GM18499 (cell line): Measurements from ENCODE around the gene SOD1.

Experiments
- ATAC-seq: cut with Tn5 transposase; IDR thresholded peaks from one replicate; pipeline ENCODE4 v1.9.1; 2021; ENCODE audit warnings: moderate number of reproducible peaks; ENCODE audit not compliant: insufficient read depth, unreplicated experiment

SOD1 gene

DNA sequence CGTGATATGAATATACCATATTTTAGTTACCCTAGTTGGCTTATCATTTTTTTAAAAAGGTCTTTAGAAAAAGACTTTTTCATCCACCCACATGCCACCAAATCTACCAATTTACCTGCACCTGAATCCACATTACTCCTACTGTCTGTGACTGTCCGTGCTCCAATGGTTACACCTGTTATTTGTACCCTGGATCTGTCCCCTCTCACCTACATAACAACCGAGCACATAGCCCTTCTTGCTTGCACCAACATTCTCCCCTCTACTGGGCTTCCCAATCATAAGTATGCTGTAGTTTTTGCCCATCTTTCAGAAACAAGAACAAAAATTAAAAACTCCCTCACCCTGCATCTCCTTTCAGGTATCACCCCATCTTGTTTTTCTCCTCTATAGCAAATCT, 17.6 kb downstream of the SOD1 start:
- ATAC-seq, result no peak

DNA sequence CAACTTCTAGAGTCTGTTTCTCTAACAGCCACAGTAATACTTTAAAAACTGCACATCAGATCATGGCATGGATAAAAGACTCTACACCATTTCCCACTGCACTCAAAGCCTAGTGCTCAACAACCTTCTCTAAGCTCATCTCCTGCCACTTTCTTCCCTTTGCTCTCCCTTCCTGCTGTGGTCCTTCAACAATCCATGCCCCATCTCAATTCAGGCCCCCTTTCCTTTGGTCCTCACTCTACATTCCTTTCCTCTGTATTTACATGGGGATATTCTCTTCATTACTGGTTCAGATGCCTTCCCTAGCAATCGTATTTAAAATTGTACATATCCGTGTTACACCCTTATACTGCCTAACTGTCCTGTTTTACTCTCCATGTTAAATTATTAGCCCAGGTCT, 19.0 kb downstream of the SOD1 start:
- no peak for ATAC-seq

DNA sequence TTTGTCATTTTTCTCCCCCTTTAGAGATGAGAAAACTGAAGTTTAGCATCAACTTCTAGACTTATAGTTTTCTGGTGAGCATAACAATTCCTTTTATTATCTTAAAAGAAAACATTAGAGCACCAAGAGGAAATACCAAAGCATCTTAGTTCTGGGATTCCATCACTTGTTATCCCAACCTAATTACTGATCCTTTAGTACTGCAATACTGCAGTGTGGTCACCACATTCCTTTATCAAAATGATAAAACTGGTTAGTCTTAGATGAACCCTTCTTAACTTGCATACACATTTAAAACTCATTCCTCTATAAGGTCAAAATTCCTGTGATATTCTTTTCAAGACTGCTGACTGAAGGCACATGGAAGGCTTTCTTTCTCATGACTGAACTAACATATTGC, 23.1 kb downstream of the SOD1 start:
- ATAC-seq, result no peak

DNA sequence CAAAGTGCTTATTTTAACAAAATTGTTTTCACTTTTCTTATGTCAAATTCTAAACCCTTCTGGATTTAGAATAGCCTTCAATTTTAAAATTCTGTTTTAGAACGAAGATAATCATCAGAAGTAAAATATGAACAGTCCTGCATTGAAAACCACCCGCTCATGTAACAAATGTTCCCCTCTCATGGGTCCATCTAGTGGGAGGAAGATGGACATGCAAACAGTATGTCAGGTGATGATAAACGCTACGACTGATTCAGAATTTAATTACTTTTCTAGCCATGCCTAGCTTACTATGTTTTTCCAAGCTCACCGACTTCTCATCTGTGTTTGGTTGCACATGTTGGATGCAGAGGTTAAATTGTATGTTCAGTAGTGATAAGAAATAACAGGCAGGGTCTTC, 23.5 kb downstream of the SOD1 start:
- no peak for ATAC-seq

DNA sequence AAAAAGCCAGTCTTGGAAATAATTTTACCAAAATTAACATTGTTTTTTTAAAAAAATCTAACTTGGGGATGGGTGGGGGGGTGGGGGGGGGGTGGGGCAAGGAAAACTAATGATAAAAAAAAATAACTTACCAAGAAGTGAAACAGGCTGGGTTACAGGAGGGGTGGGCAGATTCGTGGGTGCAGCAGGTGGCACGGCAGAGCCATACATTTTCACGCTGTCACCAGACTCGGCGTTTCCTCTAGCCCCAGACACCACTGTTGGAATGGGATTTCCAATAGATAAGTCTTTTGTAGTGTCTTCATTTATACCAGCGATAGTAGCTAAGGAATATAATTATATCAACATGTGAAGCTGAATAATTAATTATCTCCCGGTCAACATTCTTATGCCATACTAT, 25.4 kb downstream of the SOD1 start:
- ATAC-seq, result no peak

DNA sequence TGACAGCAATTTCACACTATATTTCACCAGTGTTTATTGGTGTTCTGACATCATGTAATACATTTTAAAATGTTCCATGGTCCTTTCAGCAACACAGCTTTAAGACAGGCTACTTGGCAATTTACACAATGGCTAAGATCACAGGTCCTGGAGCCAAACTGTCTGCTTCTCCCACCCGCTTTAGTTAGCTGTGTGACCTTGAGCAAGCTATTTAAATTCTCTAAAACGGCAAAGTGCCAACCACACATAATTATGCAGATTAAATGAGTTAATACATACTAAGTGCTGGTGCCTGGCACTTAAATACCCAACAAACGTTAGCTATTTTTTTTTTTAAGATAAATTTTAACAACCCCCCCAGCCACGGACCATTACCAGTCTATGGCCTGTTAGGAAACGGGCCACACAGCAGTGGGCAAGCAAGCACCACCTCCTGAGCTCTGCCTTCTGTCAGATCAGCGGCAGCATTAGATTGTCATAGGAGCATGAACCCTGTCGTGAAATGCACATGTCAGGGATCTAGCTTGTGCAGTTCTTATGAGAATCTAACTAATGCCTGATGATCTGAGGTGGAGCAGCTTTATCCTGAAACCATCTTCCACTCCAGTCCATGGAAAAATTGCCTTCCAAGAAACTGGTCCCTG, 26.9 kb downstream of the SOD1 start:
- ATAC-seq, result no peak

DNA sequence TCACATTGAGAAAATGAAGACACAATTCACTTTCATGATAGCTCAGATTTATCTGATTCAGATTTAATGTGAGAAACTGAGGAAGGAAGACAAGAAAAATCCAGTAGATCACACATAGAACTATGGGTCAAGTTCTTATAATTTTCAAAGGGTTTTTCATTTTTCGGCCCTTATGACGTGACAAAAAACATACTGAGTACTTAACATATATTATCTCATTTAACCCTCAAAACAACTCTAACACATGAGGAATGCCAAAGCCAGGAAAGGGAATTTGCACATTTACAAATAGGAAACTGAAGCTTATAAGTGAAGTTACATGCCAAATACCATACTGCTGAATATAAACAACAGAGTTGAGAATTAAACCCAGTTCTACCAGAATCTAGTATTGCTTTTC, 27.6 kb downstream of the SOD1 start:
- no peak for ATAC-seq

DNA sequence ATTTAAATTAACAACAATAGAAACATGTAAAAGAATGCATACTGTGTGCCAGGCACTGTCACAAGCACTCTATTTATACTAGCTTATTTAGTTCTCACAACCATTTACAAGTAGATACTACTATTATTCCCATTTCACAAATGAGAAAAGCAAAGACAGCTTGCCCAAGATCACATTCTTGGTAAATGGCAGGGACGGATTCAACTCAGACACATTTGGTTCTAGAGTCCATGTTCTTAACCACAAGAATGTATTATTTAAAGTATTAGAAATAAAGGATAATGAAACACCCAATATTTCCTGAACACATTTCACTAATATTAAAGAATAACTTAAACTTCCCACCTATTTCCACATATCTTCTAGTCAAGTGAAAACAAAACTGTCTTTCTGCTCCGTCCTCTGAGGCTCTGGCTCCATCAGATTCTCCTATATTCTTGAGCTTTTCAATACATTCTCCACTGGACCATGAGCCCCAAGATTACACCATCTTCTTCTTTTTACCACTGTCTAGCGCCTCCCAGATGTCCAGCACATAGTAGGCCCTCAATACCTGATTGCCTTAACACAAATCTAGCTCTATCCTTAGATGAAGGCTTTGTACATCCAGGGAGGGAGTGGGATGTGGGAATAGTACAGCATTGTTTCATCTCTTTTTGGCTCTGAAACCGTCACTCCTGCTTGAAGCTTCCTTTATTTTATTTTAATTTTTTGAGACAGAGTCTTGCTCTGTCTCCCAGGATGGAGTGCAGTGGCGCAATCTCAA, 29.3 kb downstream of the SOD1 start:
- ATAC-seq, result no peak

DNA sequence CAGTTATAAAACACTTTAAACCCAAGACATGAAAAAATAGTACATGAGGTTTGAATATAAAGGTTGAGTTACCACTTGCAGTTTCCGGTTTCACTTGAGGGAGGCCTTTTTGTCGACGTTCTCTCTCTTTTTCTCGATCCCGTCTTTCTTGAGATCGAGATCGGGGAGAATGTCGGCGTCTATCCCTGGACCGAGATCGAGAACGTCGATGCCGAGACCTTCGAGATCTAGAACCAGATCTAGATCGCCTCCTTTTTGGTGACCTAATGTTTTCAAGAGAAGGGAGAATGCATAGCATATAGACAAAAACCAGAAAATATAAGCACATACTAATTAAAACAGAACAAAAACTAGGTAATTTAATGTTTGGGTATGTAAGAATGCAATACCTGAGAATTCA, 33.7 kb downstream of the SOD1 start:
- ATAC-seq, result no peak

DNA sequence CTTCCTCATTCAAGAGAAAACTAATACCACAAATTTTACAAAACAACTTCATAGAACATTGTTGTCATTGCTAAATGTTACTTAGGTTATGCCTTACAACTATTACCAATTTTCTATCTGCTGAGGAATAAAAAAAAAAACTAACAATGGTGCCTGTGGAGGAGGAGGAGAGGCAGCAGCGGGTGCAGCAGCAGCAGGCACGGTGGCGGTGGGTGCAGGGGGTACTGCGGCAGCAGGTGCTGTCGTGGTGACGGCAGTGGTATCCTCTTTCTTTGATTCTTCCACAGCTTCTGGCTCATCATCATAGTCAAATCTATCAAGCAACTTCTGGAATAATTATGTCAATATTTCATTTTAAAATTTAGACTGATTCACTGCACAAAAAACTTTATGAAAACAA, 36.9 kb downstream of the SOD1 start:
- ATAC-seq, result no peak

DNA sequence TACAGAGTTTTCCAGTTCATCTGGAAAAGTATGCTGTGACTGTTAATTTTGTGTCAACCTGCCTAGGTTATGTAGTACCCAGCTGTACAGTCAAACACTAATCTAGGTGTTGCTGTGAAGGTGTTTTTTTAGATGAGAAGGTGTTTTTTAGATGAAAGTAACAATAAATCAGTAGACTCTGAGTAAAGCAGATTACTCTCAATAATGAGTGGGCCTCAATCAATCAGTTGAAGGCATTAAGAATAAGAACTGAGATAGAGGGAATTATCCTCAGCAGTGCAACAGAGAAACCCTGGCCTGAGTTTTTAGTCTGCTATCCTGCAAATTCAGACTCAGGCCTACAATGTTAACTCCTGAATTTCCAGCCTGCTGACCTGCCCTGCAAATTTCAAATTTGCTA, 39.0 kb downstream of the SOD1 start:
- ATAC-seq, result no peak

DNA sequence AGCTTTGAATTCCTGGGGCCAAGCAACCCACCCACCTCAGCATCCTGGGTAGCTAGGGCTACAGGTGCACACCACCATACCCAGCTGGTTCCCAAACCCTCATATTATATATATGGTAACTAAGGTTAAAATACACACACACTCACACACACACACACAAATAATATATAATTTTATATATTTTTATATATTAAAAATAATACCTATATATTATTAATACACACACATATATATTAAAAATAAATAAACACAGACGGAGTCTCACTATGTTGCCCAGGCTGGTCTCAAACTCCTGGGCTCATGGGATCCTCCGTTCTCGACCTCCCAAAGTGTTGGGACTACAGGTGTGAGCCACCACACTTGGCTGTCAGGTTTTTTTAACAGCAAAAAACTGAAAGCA, 40.5 kb downstream of the SOD1 start:
- no peak for ATAC-seq

DNA sequence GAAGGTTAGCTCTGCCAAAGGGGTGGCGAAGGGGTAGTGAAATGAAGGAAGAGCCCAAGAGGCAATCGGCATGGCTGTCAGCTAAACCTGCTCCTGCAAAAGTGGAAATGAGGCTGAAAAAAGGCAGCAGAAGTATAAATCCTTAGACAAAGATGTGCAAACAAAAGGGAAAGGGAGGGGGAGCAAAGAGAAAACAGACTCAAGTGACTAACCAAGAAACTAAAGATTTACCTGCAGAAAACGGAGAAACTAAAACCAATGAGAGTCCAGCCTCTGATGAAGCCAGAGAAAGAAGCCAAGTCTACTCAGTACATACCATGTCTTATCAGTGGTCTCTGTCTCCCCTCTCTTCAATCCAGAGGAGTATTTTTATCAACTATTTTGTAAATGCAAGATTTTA, 47.1 kb downstream of the SOD1 start:
- no peak for ATAC-seq

DNA sequence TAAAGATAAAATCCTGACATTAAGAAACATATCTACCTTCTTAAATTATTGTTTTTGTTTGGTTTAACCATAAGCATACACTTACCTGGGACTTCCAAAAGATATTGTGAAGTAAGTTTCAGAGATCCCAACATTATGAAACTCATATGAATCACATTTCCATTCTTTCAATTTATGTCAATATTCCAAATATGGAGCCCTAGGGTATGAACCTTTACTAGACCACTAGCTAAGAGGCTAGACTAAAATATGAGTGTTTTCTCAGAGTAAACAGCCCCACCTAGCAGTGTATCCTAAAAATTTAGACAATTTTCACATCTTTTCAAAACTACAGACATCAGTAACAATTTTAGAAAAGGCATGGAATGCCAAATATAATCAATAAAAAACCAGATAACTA, 48.0 kb downstream of the SOD1 start:
- ATAC-seq, result no peak

DNA sequence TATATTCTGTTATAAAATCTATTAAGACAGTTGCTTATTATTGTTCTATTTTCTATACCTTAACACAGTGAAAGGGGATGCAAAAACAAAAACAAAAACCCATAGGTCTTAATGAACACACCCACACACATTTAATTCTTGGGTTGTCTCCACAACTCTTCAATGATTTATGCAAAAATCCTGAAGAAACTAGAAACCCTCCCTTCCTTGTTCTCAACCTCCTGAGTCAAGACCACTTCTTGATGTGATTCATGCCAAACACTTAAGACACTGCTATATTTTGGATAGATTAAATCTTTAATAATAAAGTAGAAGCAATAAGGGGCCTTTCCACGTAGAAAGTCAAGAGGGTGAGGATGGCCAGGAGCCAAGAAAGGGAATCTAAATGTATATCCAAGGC, 49.0 kb downstream of the SOD1 start:
- no peak for ATAC-seq

DNA sequence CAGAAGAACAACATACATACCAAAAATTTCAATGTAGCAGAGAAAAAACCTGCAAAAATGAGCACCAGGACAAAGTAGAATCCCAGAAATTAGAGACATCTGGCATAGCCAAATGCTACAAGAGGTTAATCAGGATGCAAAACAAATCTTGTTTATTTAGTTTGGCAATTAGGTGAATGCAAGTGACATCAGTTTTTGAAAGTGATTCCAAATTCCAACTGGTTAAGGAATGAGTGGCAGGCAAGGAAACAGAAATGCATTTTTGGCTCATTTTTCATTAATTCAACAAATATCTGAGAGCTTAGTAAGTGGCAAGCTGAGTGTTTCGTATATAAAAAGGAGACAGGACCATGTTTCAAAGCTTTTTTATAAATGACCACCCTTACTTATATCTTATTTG, 51.1 kb downstream of the SOD1 start:
- ATAC-seq, result no peak

DNA sequence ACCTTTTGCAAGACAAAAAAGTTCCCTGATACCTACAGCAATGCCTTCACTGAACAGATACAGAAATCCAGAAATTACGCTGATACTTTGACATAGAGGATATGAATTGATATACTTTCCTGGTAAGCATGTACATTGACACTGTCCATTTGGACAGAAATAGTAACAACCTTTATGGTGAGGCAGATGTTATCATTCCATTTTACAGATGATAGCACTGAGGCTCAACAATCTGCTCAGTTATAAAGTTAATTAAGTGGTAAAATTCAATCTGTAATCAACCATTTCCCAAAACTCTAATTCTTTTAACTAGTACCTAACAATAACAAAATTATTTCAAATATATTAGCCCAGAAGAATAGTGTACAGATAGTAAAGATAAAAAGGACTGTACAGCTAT, 51.8 kb downstream of the SOD1 start:
- ATAC-seq, result no peak

DNA sequence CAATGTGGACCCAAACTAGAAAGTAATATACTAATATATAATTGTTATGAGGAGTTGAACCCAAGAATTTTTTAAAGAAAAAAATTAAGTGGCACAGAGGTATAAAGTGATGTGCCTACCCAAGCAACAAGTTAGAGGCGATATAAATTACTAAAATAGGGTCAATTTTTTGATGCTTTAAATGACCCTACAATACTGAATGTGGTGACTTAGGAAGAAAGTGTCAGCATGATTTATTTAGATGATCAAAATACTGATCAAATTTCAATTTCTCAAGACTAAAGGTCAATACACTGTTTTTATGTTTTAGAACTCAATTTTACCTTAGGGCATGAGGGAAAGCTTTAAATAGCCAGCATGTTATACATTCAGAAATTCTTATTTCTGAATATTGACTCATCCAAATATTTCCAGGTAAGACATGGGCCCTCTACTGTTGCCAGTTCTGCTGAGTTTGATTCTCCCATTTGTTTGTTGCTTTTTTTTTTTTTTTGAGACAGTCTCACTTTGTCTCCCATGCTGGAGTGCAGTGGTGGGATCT, 52.3 kb downstream of the SOD1 start:
- ATAC-seq, result no peak

DNA sequence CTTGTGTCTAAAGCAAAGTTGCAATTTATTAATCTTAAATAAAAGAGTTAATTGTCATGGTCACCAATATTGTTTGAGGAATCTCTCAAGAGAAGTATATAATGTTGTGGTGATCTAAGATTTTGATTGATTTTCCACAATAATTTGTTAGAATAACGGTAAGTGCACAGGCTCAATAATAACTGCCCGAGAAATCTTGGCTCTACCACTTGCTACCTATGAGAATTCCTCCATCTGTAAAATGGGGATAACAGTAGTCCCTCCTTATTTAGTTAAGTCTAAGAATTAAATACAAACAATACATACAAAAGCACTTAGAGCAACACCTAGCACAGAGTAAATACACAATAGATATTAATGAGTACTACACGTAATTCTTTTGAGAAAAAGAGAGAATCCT, 53.6 kb downstream of the SOD1 start:
- no peak for ATAC-seq

DNA sequence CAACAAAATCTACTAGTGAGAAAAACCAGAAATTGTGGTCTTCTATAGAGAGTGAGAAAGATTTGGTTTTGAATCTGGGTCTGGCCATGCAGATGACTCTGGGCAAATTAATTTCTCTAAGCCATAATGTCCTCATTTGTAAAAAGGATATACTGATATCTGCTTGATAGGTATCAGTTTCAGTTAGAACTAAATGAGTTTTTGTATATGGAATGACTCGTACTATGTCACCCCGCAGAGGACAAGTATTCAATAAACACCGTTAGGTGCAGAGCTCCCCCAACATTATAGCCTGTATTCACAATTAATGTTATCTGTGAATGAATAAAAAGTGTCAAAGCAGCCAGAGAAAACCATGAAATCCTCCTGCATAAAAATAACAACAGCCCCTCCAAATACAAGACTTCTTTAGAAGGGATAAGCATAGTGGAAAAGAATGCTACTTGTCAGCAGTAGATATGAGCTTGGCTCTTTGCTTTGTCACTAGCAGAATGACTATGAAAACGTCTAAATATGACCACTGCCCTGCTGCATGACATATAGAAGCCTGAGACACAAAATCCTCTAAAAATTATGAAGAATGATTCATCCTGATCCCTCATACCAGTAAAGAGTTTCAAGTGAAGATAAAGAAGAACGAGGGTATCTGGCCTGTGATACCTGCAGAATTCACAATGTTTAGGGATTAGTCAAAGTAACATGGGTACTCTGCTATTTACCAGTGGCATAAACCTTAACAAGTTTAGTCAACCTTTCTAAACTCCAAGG, 54.7 kb downstream of the SOD1 start:
- ATAC-seq, result no peak

DNA sequence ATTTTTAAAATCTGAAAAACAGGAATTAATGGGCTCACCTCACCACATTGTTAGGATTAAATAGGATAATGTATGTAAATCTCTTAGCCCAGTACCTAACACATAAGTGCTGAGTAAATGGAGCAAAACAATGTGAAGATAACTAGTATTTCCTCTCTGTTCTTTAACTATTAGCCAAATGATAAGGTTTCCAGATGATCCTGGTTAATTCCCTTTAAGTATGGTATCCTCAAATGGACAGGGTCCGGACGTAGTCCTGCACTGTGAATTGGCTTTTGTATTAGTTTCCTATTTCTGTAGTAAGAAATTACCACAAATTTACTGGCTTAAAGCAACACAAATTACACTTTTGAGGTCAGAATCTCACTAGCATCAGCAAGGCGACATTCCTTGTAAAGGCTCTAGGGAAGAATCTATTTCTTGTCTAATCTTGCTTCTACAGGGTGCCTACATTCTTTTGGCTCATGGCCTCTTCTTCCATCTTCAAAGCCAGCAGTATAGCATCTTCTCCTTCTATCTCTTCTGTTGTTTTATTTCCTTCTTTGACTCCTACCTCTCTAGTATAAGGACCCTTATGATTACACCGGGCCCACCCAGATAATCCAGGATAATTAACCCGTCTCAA, 55.4 kb downstream of the SOD1 start:
- no peak for ATAC-seq
